GM19238 (cell line): ENCODE measurements around the gene TLE1.

ENCODE experiments used
- DNase-seq: peaks from one replicate; pipeline ENCODE4 v3.0.0; 2011; ENCODE audit warnings: low spot score; ENCODE audit not compliant: insufficient read length

Gene TLE1

GRCh38 chr9:81579381-81579780 lies 110.0 kb downstream of the TLE1 start:
- no peak for DNase-seq

DNA sequence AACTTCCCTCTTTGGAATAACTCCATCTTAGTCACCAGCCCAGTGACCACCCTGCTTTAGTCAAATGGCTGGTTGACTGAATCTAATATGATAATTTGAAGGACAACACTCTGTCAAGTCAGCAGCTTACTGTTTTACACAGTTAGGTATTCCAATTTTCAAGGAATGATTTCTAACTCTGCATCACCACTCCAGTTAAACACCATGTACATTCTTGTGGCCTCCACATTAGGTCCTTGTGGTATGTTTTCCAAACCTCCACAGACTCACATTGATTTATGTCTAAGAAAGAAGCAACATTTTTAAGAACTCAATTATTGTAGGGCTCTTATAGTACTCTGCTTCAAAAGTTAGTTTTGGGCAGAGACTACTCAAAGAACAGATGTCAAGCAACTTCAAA lies 110.7 kb downstream of the TLE1 start:
- DNase-seq = no peak

DNA sequence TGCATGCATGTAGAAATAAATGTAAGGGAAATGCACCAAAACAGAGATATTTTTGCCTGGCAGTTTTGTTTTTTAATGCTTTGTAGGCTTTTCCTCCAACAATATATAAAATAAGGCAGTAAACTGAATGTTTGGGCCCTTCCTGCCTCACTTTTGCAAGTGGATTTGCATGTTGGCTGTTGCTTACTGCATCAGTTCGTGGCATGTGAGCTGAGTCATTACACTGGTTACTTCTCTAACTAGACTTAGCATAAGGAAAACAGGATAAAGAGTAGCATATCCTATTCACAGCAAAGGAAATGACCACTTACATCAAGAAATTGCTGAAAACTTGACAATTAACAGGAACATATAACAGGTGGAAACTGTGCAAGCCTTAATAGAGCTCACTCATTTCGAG lies 113.4 kb downstream of the TLE1 start:
- no peak for DNase-seq

DNA sequence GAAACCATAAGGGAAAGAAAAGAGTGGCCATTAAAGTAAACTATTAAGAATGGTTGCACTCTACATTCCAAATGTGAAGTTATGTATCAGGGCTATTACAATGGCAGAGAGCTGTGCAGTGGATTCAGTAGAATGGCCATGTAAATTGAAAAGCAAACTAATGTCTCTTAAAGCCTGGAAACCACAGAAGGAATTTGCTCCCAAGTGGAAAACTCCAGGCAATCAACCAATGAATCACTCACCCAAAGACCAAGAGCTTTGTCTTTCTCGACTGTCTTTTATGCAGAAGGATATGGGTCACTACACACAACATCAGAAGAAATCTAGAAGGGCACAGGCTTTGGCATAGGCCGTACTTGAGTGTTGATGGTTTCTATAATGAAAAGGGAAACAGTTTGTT lies 114.9 kb downstream of the TLE1 start:
- DNase-seq = no peak

DNA sequence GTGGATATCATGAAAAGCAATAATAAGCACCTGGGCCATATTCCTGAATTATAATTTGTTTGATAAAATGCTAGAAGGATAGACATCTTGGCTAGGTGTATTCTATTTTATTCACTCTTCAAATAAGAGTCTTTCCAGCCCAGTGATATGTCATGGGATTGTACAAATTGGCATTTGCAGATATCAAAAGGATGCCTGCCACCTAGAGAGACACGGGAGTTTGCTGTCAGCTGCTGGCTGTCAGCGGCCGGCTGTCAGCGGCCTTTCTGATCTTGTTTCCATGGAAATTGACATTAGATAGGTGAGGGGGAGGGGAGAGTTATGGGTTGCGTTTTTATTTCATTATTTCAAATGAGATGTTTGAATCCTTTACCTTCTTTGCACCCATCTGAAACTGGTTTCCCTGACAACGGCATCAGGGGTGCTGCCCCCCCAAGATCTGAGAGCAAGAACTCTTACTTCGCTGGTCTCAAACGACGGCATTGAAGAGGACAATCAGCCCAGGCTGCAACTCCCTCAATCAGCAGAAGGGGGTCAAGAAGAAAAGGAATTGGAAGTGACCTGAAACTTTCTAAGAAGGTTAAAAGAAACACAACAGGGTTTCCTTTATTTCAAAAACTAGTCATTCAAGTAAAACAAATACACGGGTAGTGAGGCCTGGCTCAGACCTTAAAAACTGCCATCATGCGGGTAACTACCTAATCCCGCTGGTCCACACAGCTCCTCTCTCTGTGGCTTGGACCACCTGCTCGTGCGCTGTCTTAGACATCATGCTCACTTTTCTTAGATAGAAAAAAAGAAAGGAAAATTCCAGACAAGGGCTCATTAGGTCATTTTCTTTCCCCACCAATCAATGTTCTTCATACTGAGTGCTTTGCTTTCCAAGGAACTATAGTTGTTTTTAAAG lies 115.7 kb downstream of the TLE1 start:
- DNase-seq = no peak

GRCh38 chr9:81570083-81570482 lies 119.3 kb downstream of the TLE1 start:
- no peak for DNase-seq

GRCh38 chr9:81566074-81566698 lies 123.2 kb downstream of the TLE1 start:
- DNase-seq = no peak

DNA sequence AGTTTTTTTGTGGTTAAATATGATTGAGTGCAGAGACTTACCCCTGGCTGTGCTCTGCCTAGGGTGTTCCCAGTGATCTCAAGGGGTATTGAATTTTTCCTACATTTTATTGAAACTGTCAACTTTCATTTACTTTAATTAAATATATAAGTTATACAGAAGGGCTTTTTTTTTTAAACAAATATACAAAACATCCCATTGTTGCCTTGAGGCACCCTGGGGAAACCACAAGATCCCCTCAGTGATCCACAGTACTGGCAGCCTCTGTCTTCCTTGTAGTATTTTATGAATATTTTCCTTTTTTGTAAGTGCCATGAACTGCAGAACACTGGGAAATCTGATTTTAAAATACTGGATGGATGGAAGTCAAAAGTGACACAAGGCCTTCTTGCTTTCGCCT lies 123.7 kb downstream of the TLE1 start:
- no peak for DNase-seq

GRCh38 chr9:81565144-81565543 lies 124.2 kb downstream of the TLE1 start:
- DNase-seq = no peak

DNA sequence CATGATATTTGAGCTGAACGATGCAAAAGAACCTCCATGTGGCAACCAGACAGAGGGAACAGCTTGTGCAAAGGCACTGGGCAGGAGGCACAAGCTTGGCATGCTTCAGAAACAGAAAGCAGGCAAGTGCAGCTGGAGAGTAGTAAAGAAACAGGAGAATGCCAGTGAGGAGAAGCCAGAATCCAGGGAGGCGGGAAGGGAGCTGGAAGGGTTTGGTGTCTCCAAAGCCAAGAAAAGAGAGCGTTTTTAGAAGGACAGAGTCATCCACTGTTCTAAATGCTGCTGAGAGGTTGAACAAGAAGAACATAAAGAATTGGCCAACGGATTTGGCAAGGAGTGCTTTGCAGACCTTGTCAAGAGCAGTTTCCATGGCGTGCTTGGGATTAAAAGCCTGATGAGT lies 124.7 kb downstream of the TLE1 start:
- DNase-seq = no peak

GRCh38 chr9:81563739-81564138 lies 125.6 kb downstream of the TLE1 start:
- DNase-seq = no peak

- no peak for DNase-seq
These were observed 126.3 kb downstream of the TLE1 start for GRCh38 chr9:81563020-81563407.

GRCh38 chr9:81562231-81563019 lies 126.9 kb downstream of the TLE1 start:
- no peak for DNase-seq

DNA sequence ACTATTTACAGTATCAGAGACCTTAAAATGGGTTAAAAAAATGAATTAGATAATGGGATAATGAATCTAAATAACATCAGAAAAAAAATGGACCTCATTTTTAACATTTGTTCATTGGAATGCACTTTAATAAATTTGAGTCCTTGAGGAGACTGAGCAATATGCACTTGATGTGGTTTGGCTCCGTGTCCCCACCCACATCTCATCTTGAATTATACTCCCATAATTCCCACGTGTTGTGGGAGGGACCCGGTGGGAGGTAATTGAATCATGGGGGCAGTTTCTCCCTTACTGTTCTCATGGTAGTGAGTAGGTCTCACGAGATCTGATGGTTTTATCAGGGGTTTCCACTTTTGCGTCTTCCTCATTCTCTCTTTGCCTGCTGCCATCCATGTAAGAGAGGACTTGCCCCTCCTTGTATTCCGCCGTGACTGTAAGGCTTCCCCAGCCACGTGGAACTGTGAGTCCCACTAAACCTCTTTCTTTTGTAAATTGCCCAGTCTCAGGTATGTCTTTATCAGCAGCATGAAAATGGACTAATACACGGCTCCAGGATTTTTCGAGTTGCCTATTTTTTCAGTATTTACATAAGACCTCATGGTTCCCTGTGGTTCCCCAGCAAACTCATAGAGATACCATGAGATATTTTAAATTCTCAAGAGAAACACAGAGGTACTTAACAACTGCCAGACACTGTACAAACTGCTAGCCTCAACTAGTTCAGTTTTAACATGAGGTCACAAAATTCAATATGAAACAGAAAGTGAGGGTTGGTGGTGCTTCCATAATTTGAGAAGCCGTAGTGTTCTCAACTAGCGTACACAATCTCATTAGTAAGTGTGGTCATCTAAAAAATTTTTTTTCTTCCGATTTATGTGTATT lies 128.3 kb downstream of the TLE1 start:
- DNase-seq = no peak

DNA sequence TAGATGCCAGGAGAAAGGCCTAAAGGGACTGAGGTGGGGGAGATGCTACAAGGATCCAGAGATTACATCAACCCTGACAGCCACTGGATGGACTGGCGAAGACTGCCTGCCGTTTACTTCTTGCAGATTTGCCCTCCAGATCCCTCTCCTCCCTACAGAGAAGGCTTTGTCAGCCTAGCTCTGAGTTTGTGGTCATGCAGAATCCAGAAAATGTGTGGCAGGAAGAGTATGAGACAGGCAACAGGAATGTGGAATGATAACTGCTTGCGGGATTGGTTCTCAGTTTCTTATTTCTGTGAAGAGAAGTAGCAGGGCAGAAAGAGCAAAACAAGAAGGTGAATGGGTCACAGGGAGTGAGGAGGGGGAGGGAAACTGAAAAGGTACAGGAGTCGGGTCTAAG lies 129.6 kb downstream of the TLE1 start:
- no peak for DNase-seq

GRCh38 chr9:81559197-81559596 lies 130.2 kb downstream of the TLE1 start:
- DNase-seq = no peak

GRCh38 chr9:81558091-81558830 lies 131.1 kb downstream of the TLE1 start:
- DNase-seq = no peak

- no peak for DNase-seq
These were observed 131.8 kb downstream of the TLE1 start for GRCh38 chr9:81557452-81558090.

- no peak for DNase-seq
These were observed 132.4 kb downstream of the TLE1 start for GRCh38 chr9:81556923-81557322.

DNA sequence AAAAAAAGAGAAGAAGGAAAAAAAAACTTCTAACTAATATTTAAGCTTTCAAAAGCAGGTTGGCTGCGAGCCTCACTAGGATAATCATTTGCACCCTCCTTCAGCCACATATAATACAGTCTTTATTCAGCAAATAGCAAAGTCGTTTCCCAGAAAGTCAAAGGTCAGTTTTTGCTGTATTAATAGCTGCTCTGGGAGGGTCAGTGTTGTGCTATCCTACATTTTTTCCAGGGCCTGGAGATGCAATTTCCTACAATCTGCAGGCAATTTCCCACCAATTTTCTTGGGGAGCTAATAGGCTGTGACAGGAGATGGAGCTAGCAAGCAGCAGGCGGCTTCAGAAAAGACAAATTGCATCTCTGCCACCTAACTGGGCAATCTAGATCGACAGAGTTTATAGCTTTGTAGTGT lies 136.8 kb downstream of the TLE1 start:
- DNase-seq = no peak
